Kidney (tissue), 14 donors: Measurements from ENCODE around the gene RPL28. TPM values are rescaled to one million over a fixed set of nuclear protein-coding genes. Genes with fewer than 3 reads are reported as not detected.
A peak's percentile ranks its signal among the peaks of the same experiment; 100 is the strongest.

Experiments
- DNase-seq, 5 donors: peaks; one replicate each; pipeline ENCODE4 v3.0.0-alpha.2; 2013 to 2020
- FAIRE-seq: peaks from 2 replicates; lab custom pipeline; 2012; peaks lifted over from hg19 to GRCh38; lab: Jason Lieb, UNC
- H3K27ac ChIP-seq, 2 donors: one replicate each; pipeline ENCODE4 v1.7.0; 2013; ENCODE audit warnings: low read depth in 2 of 2, low read length in 2 of 2, inconsistent platforms in 1 of 2
- H3K27me3 ChIP-seq: one replicate; pipeline ENCODE4 v1.7.1; 2013; ENCODE audit warnings: low read length, inconsistent platforms; ENCODE audit not compliant: control insufficient read depth, insufficient read depth
- H3K36me3 ChIP-seq, 3 donors: one replicate each; pipeline versions ENCODE4 v1.7.0 to v1.7.1; 2013; ENCODE audit warnings: low read length in 3 of 3, control low read depth in 1 of 3, inconsistent platforms in 1 of 3; ENCODE audit not compliant: insufficient read depth in 3 of 3, control insufficient read depth in 2 of 3
- H3K4me1 ChIP-seq, 3 donors: one replicate each; pipeline versions ENCODE4 v1.7.0 to v1.7.1; 2013; ENCODE audit warnings: low read length in 3 of 3, inconsistent platforms in 1 of 3, low read depth in 1 of 3; ENCODE audit not compliant: control insufficient read depth in 2 of 3, insufficient read depth in 2 of 3
- H3K4me3 ChIP-seq, 3 donors: one replicate each; pipeline versions ENCODE4 v1.7.0 to v1.8.1; 2013; ENCODE audit warnings: low read length in 3 of 3, control low read depth in 1 of 3, inconsistent platforms in 1 of 3
- H3K9ac ChIP-seq, 3 donors: one replicate each; pipeline versions ENCODE4 v1.7.0 to v1.7.1; 2013; ENCODE audit warnings: low read length in 3 of 3, control low read depth in 1 of 3, inconsistent platforms in 1 of 3
- H3K9me3 ChIP-seq, 3 donors: one replicate each; pipeline versions ENCODE4 v1.7.0 to v1.7.1; 2013; ENCODE audit warnings: low read length in 3 of 3, control low read depth in 1 of 3, inconsistent platforms in 1 of 3; ENCODE audit not compliant: control insufficient read depth in 2 of 3, insufficient read depth in 1 of 3
- CTCF ChIP-seq: IDR thresholded peaks from 3 replicates; pipeline ENCODE4 v1.5.1; 2012; ENCODE audit warnings: mild to moderate bottlenecking, moderate library complexity, borderline replicate concordance; ENCODE audit not compliant: insufficient read depth; ENCODE audit errors: extremely low read depth
- intact Hi-C: fragments of 100-400 bp; cut with DNase I; formaldehyde crosslinking; loops from one replicate; pipeline ENCODE4 v1.11.1; 2022
- polyA plus RNA-seq: library from polyadenylated mRNA; stranded (reverse); fragments of 350-450 nt; fragmentation: Illumina TruSeq; extraction: RNeasy Lipid Tissue Mini Kit (QIAGEN cat#74804); gene quantifications from one replicate; pipeline ENCODE4 v1.2.3, GENCODE V29; 2014; ENCODE audit warnings: low read depth, low replicate concordance; ENCODE audit not compliant: insufficient read depth
- total RNA-seq: library from RNA; stranded (reverse); fragmentation: NEBNext Ultra II Directional; extraction: Animal tissue kit (Norgen Biotek cat#: 25700); gene quantifications from one replicate; pipeline ENCODE4 v1.2.1, GENCODE V29; 2021
- donor health status: control.
- donor health status: control.
- donor health status: control.
- donor health status: control.
- donor health status: control.
- donor health status: DM: yes; HTN: yes; CAD: no.
- donor health status: Normal renal cell carcinoma (clear cell type).

RPL28 gene
- total and polyA plus RNA-seq, 2 donors from 2014 or later: 1,259 to 1,453 TPM

DNA sequence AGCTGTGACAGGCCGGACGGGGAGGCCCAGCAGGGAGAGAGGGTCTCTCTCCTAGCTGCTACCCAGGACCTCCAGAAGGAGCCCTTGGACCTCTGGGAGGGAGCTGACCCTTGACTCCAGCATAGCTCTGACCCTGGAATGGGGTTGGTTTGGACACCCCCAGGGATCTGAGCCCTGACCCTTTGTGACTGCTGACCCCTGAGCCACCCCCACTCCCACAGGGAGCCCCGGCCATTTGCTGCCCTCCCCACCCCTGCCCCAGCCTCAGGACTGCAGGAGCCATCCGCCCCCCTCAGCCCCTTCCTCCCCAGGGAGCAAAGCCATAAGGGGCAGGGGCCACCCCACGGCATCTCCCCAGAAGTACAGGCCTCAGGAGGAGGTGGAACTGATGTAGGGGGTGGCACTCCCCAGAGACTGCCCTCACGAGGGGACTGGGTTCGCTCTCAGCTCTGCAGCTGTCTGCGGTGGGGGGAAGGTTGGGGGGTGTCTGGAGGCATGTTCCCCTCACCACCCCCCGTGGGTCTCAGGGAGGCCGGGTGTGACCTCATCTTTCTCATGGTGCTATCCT, 38.2 kb upstream of the RPL28 start:
- no peak overlapping the region for H3K9ac ChIP-seq
- peaks cover 6% of the 10 kb centered on the region for H3K27me3 ChIP-seq
- H3K4me1 ChIP-seq: no peaks in the 10 kb centered on the region
- no peak for TF ChIP-seq CTCF
- no peak overlapping the region for H3K4me3 ChIP-seq
- FAIRE-seq: no peak
- H3K27ac ChIP-seq: no peak overlapping the region
- no peaks in the 10 kb centered on the region for H3K9me3 ChIP-seq
- DNase-seq: peak in 2 of 5 donors; percentile 59 to 68
- intact Hi-C loops: no loop called here
- no peaks in the 10 kb centered on the region for H3K36me3 ChIP-seq

GRCh38 chr19:55348317-55349034, 37.3 kb upstream of the RPL28 start:
- no peak for FAIRE-seq

GRCh38 chr19:55350620-55351315, 35.0 kb upstream of the RPL28 start:
- Histone ChIP-seq H3K36me3 (no peaks in the 10 kb centered on the region), H3K9ac (no peak overlapping the region)
- intact Hi-C loops: no loop called here

More at GRCh38 chr19:55348317-55349034, 37.3 kb upstream of the RPL28 start:
- TF ChIP-seq CTCF: no peak
- H3K27ac ChIP-seq: no peak overlapping the region
- no peak overlapping the region for H3K9ac ChIP-seq
- no peak overlapping the region for H3K4me3 ChIP-seq
- intact Hi-C loops: no loop called here
- peak in 4 of 5 donors; percentile 73 to 84 (median 79) for DNase-seq
- H3K27me3 ChIP-seq: peaks cover 13% of the 10 kb centered on the region
- H3K4me1 ChIP-seq: peaks cover 0 to 3% (median 0%) of the 10 kb centered on the region in 3 donors
- H3K9me3 ChIP-seq: no peaks in the 10 kb centered on the region
- H3K36me3 ChIP-seq: no peaks in the 10 kb centered on the region

More at GRCh38 chr19:55350620-55351315, 35.0 kb upstream of the RPL28 start:
- H3K4me1 ChIP-seq: peaks cover 0 to 6% (median 0%) of the 10 kb centered on the region in 3 donors
- no peak for TF ChIP-seq CTCF
- H3K27ac ChIP-seq: no peak overlapping the region
- peaks cover 15% of the 10 kb centered on the region for H3K27me3 ChIP-seq
- H3K9me3 ChIP-seq: no peaks in the 10 kb centered on the region
- no peak overlapping the region for H3K4me3 ChIP-seq
- DNase-seq: peak in 1 of 5 donors; percentile 31
- no peak for FAIRE-seq
